ENCODE results near the gene KLF4. TPM values are rescaled to one million over a fixed set of nuclear protein-coding genes. Genes with fewer than 3 reads are reported as not detected.

The KLF4 gene
- polyA plus RNA-seq, 3 donors, result 11.6 to 168 (median 158) TPM

DNA sequence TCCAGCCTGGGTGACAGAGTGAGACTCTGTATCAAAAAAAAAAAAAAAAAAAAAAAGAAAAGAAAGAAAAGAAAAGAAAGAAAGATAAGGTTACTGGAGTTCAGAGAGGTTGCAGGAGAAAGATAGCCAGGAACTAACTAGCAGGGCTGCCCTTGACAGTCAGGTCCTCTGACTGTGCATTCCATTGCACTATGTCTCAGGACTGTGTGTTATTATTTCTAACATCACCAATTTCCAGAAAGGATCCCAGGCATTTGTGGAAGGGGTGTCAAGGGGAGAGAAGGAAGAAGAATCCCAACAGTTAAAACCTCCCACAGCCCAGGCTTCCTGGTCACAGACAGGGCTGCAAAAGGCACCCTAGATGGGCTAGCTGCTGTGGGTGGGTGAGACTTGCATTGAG, 25.1 kb downstream of the KLF4 start:
- H3K27ac ChIP-seq (ENCODE audit: low read depth, low read length), result no peak overlapping the region

DNA sequence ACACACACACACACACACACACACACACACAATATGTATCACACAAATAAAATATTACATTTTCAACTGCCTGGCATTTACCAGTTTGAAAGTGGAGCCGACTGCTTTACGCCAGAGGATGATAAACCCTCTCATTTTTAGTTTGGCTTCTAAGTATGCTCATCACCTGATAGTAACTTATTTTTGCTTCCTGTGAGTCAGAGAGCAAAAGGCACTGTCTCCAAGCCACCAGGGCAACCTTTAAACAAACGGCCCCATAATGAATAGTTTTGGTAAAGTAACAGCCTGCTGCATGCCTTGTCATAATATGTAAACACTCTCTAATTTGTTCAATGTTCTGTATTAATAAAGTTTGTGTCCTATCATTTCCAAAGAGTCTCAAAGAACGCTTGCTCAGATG, 26.9 kb downstream of the KLF4 start:
- H3K27ac ChIP-seq (ENCODE audit: low read depth, low read length), result no peak overlapping the region
- 65 to 85% (median 77%) methylated on average over 4 of the region's 4 CpGs for WGBS, 3 donors

- H3K27ac ChIP-seq (ENCODE audit: low read depth, low read length), result no peak overlapping the region
- 81 to 91% (median 86%) methylated on average over 6 of the region's 6 CpGs for WGBS, 3 donors
Measured at GRCh38 chr9:107460153-107461023, 29.2 kb downstream of the KLF4 start.

DNA sequence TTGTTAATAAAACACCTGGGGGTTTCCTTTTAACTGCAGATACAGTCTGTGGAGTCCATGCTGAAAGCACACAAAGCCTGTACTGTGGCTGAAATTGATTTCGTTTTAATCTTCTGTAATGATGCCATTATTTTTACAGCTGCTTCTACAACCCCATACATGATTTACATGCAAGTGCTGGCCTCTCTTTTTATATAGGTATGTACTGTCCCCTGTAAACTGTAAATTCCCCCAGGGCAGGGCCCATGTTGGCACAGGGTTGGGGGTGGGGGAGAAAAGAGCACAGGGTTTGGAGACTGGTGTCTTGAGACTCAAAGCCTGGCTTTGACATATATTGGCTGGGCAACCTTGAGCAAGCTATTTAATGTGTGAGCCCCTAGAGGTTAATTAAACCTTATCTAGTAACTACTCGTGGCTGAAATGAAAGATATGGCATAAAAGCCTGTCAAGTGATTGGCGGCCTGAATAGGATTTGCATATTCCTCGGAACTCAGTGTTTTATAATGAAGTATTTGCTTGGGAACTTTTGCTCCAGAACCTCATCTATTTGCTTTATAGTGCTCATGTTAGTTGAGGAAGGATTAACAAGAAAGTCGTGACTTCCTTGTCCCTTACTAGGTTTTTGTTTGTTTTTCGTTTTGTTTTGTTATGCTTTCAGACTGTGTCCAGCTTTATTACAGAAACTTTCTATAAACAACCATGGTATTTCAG, 34.0 kb downstream of the KLF4 start:
- no peak overlapping the region for H3K27ac ChIP-seq (ENCODE audit: low read depth, low read length)
- WGBS, 3 donors, result 27 to 79% (median 67%) methylated on average over 6 of the region's 6 CpGs

GRCh38 chr9:107453479-107453878, 36.1 kb downstream of the KLF4 start:
- WGBS, 3 donors, result 86 to 87% (median 87%) methylated on average over 4 of the region's 4 CpGs
- H3K27ac ChIP-seq (ENCODE audit: low read depth, low read length), result no peak overlapping the region

DNA sequence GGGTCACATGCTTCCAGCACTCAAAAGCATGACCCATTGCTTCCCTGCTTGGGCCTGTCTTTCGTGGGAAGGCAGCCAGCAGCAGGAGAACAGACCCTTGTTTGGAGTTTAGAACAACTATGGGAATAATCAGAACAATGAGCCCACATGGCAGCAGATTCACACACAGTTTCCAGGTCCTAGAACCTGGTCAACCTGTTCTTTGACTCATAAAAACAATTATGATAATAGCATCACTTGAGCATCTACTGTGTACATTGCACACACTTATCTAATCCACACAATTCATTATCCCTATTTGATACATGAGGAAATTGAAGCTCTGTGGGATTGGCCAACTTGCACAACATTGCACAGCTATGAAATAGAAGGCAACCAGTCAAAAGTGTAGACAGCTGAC, 41.7 kb downstream of the KLF4 start:
- 56 to 82% (median 72%) methylated on average over 1 of the region's 1 CpG for WGBS, 3 donors
- H3K27ac ChIP-seq (ENCODE audit: low read depth, low read length), result no peak overlapping the region

DNA sequence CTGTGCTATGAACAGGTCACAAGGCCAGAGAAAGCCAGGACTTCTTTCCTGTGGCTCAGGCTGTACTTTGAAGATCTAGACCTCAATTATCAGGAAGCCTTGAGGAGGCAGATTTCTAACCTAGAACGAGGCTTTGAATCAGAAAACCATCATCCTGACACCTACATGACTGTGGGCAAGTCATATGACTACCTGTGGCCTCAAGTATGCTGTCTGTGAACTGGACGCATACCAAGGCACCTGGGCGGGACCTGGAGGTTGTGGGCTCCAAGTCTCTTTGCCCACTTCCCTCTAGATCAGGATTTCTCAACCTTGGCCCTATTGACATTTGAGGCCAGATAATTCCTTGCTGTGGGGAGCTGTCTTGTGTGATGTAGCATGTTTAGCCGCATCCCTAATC, 42.5 kb downstream of the KLF4 start:
- 84 to 94% (median 87%) methylated on average over 4 of the region's 4 CpGs for WGBS, 3 donors
- no peak overlapping the region for H3K27ac ChIP-seq (ENCODE audit: low read depth, low read length)

- no peak overlapping the region for H3K27ac ChIP-seq (ENCODE audit: low read depth, low read length)
- WGBS, 3 donors, result 93 to 95% (median 94%) methylated on average over 12 of the region's 12 CpGs
Measured at GRCh38 chr9:107446491-107446890, 43.1 kb downstream of the KLF4 start.

DNA sequence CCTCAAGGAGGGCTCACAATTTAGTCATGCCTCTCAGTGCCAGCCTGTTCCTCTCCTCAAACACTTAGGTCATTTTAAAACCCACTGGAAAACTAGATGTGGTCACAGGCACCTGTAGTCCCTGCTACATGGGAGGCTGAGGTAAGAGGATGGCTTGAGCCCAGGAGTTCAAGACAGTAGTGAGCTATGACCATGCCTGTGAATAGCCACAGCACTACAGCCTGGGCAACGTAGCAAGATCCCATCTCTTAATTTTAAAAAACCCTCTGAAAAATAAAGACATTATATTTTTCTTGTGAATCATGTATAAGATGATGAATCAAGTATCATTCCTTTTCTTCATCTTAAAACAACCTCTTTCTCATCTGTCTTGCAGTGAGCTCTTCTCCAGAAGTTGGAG, 45.8 kb downstream of the KLF4 start:
- H3K27ac ChIP-seq (ENCODE audit: low read depth, low read length), result no peak overlapping the region
- WGBS, 3 donors, result 76 to 91% (median 89%) methylated on average over 1 of the region's 1 CpG

DNA sequence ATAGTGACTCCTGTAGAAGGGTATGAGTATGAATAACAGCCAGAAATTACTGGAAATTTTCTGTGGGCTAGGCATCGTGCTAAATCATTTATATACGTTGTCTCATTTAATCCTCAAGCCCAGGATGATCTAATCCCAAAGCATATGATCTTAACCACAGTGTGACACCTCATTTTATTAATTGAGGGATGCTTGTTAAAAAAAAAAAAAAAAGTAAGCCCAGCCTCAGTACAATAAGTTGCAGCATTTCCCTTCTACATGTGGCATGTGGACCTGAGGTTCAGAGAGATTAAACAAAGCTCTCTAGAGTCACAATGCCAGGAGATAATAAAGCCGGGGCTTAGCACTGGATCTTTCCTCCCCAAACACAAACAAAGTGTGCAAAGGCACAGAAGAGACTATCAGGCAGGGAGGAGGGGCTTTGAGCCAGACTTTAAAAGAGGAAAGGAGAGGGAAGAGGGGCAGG, 49.5 kb downstream of the KLF4 start:
- no peak overlapping the region for H3K27ac ChIP-seq (ENCODE audit: low read depth, low read length)
- WGBS, 3 donors, result 62 to 76% (median 72%) methylated on average over 3 of the region's 3 CpGs

- WGBS, 3 donors, result 52 to 76% (median 76%) methylated on average over 7 of the region's 7 CpGs
Measured at GRCh38 chr9:107438211-107439031, 51.1 kb downstream of the KLF4 start.

GRCh38 chr9:107437716-107438115, 51.9 kb downstream of the KLF4 start:
- 73 to 89% (median 82%) methylated on average over 6 of the region's 6 CpGs for WGBS, 3 donors
- no peak overlapping the region for H3K27ac ChIP-seq (ENCODE audit: low read depth, low read length)

More at GRCh38 chr9:107438211-107439031, 51.1 kb downstream of the KLF4 start:
- H3K27ac ChIP-seq (ENCODE audit: low read depth, low read length), result no peak overlapping the region

DNA sequence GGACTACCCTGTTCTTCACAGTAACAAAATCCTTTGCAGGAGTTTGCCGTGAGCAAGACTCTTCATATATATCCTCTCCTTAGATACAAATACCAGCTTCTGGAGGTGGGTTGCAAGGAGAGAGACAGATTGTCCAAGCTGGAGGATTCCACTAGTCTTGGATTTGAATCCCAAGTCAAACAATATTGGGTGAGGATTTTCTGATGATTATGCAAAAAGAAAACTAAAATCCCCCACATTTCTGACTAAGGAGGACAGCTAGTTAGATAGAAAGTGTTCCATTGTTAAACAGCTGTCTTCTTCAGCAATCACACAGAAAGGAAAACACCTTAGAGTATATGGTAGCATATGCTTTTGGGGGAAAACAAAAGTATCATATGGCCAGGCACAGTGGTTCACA, 54.2 kb downstream of the KLF4 start:
- no peak overlapping the region for H3K27ac ChIP-seq (ENCODE audit: low read depth, low read length)
- WGBS, 3 donors, result 86 to 90% (median 90%) methylated on average over 1 of the region's 1 CpG

Other genes starting within 250 kb of the KLF4 start
- gene RAD23B, start 206.5 kb downstream of the KLF4 start, polyA plus RNA-seq, result 10 to 100 TPM; 32.5 to 63.6 (median 58.4) TPM